ENCODE measurements around the gene NPPB.

NPPB gene

GRCh38 chr1:11887666-11888007, 28.9 kb upstream of the NPPB start:
- ATAC-seq (no peak), DNase-seq (no peak)
- H3K27me3 Mint-ChIP-seq: peaks cover 34% of the 10 kb centered on the region
- no peaks in the 10 kb centered on the region for H3K9me3 Mint-ChIP-seq
- H3K4me1 Mint-ChIP-seq: no peaks in the 10 kb centered on the region
- no peak overlapping the region for H3K27ac Mint-ChIP-seq
- no peak overlapping the region for H3K4me3 Mint-ChIP-seq

GRCh38 chr1:11886986-11887665, 28.4 kb upstream of the NPPB start:
- no peak overlapping the region for H3K4me3 Mint-ChIP-seq
- H3K9me3 Mint-ChIP-seq: no peaks in the 10 kb centered on the region
- ATAC-seq (no peak), DNase-seq (no peak)
- no peak overlapping the region for H3K27ac Mint-ChIP-seq
- H3K4me1 Mint-ChIP-seq: no peaks in the 10 kb centered on the region
- peaks cover 29% of the 10 kb centered on the region for H3K27me3 Mint-ChIP-seq

- ATAC-seq (no peak), DNase-seq (no peak)
- H3K4me1 Mint-ChIP-seq: no peaks in the 10 kb centered on the region
- H3K27me3 Mint-ChIP-seq: peaks cover 23% of the 10 kb centered on the region
- H3K27ac Mint-ChIP-seq: no peak overlapping the region
- H3K9me3 Mint-ChIP-seq: no peaks in the 10 kb centered on the region
- H3K4me3 Mint-ChIP-seq: no peak overlapping the region
Measured at GRCh38 chr1:11885916-11886315, 27.2 kb upstream of the NPPB start.

- DNase-seq (no peak), ATAC-seq (no peak)
- no peaks in the 10 kb centered on the region for H3K9me3 Mint-ChIP-seq
- H3K4me3 Mint-ChIP-seq: no peak overlapping the region
- H3K4me1 Mint-ChIP-seq: no peaks in the 10 kb centered on the region
- peaks cover 19% of the 10 kb centered on the region for H3K27me3 Mint-ChIP-seq
- H3K27ac Mint-ChIP-seq: no peak overlapping the region
Measured at GRCh38 chr1:11882814-11883538, 24.2 kb upstream of the NPPB start.

- ATAC-seq: no peak
- no peak overlapping the region for H3K4me3 Mint-ChIP-seq
- H3K27ac Mint-ChIP-seq: no peak overlapping the region
- no peaks in the 10 kb centered on the region for H3K4me1 Mint-ChIP-seq
- DNase-seq: no peak
- H3K9me3 Mint-ChIP-seq: no peaks in the 10 kb centered on the region
- peaks cover 30% of the 10 kb centered on the region for H3K27me3 Mint-ChIP-seq
Measured at GRCh38 chr1:11881749-11882441, 23.1 kb upstream of the NPPB start.

- DNase-seq (no peak), ATAC-seq (no peak)
- Mint-ChIP-seq H3K27me3 (peaks cover 32% of the 10 kb centered on the region), H3K4me1 (no peaks in the 10 kb centered on the region), H3K9me3 (no peaks in the 10 kb centered on the region), H3K4me3 (no peak overlapping the region), H3K27ac (peak overlapping the region in 1 of 2 donors; percentile 50)
Measured at GRCh38 chr1:11880911-11881748, 22.4 kb upstream of the NPPB start.

GRCh38 chr1:11880181-11880575, 21.4 kb upstream of the NPPB start:
- Mint-ChIP-seq H3K4me1 (no peaks in the 10 kb centered on the region), H3K9me3 (no peaks in the 10 kb centered on the region), H3K27ac (no peak overlapping the region), H3K27me3 (peaks cover 32% of the 10 kb centered on the region), H3K4me3 (no peak overlapping the region)
- no peak for ATAC-seq
- no peak for DNase-seq

- no peaks in the 10 kb centered on the region for H3K9me3 Mint-ChIP-seq
Measured at GRCh38 chr1:11879311-11880180, 20.8 kb upstream of the NPPB start.

GRCh38 chr1:11878891-11879190, 20.1 kb upstream of the NPPB start:
- ATAC-seq: no peak
- H3K4me3 Mint-ChIP-seq: no peak overlapping the region
- peaks cover 37% of the 10 kb centered on the region for H3K27me3 Mint-ChIP-seq
- no peak for DNase-seq
- H3K9me3 Mint-ChIP-seq: no peaks in the 10 kb centered on the region
- no peaks in the 10 kb centered on the region for H3K4me1 Mint-ChIP-seq
- H3K27ac Mint-ChIP-seq: peak overlapping the region in 1 of 2 donors; percentile 20

More at GRCh38 chr1:11879311-11880180, 20.8 kb upstream of the NPPB start:
- H3K4me1 Mint-ChIP-seq: no peaks in the 10 kb centered on the region
- no peak for DNase-seq
- no peak for ATAC-seq
- peak overlapping the region in 1 of 2 donors; percentile 20 for H3K27ac Mint-ChIP-seq
- H3K4me3 Mint-ChIP-seq: no peak overlapping the region
- peaks cover 32% of the 10 kb centered on the region for H3K27me3 Mint-ChIP-seq

- DNase-seq (no peak), ATAC-seq (no peak)
- Mint-ChIP-seq H3K9me3 (no peaks in the 10 kb centered on the region), H3K4me3 (no peak overlapping the region), H3K27me3 (peaks cover 40% of the 10 kb centered on the region), H3K4me1 (no peaks in the 10 kb centered on the region), H3K27ac (no peak overlapping the region)
Measured at GRCh38 chr1:11878081-11878890, 19.5 kb upstream of the NPPB start.

- H3K4me3 Mint-ChIP-seq: no peak overlapping the region
- no peaks in the 10 kb centered on the region for H3K9me3 Mint-ChIP-seq
- H3K4me1 Mint-ChIP-seq: no peaks in the 10 kb centered on the region
- no peak overlapping the region for H3K27ac Mint-ChIP-seq
- DNase-seq: no peak
- ATAC-seq: no peak
- peaks cover 34% of the 10 kb centered on the region for H3K27me3 Mint-ChIP-seq
Measured at GRCh38 chr1:11877074-11877473, 18.3 kb upstream of the NPPB start.

GRCh38 chr1:11875094-11875493, 16.3 kb upstream of the NPPB start:
- H3K27me3 Mint-ChIP-seq: peaks cover 53% of the 10 kb centered on the region
- H3K27ac Mint-ChIP-seq: no peak overlapping the region
- DNase-seq: no peak
- H3K4me1 Mint-ChIP-seq: no peaks in the 10 kb centered on the region
- no peak overlapping the region for H3K4me3 Mint-ChIP-seq
- no peaks in the 10 kb centered on the region for H3K9me3 Mint-ChIP-seq
- no peak for ATAC-seq

GRCh38 chr1:11874624-11875023, 15.9 kb upstream of the NPPB start:
- Mint-ChIP-seq H3K4me1 (no peaks in the 10 kb centered on the region), H3K9me3 (no peaks in the 10 kb centered on the region), H3K4me3 (no peak overlapping the region), H3K27ac (no peak overlapping the region), H3K27me3 (peaks cover 55% of the 10 kb centered on the region)
- no peak for DNase-seq
- ATAC-seq: no peak

GRCh38 chr1:11874258-11874562, 15.5 kb upstream of the NPPB start:
- Mint-ChIP-seq H3K27ac (no peak overlapping the region), H3K4me1 (no peaks in the 10 kb centered on the region), H3K27me3 (peaks cover 55% of the 10 kb centered on the region), H3K9me3 (no peaks in the 10 kb centered on the region), H3K4me3 (no peak overlapping the region)
- ATAC-seq (no peak), DNase-seq (no peak)
